K562 (cell line): ENCODE results near the gene SAP130. TPM values are rescaled to one million over a fixed set of nuclear protein-coding genes. Genes with fewer than 3 reads are reported as not detected.

Experiments
- ATAC-seq: fragments of 200-7000 bp; cut with Tn5 transposase; 3 replicates; pipeline ENCODE4 v1.9.1; 2020; ENCODE audit warnings: moderate library complexity
- BruUV-seq: library from RNA; stranded (reverse); fragments of 400-500 nt; replicated peaks from 2 replicates; lab custom pipeline; 2021; lab: Mats Ljungman, UMichigan
- CTCF ChIA-PET: fragments of 300-600 bp; formaldehyde crosslinking; extraction: SDS; loops from one replicate; lab custom pipeline; 2021; ENCODE audit warnings: low intra/inter-chr PET ratio; lab: Yijun Ruan, JAX
- POLR2A ChIA-PET: fragments of 300-600, 350-650 bp; sonication (Branson Sonifier 250); formaldehyde crosslinking; extraction: SDS; loops from one replicate; lab custom pipeline; 2021; ENCODE audit warnings: antibody characterized with exemption, inconsistent platforms; lab: Yijun Ruan, JAX
- DNase-seq, 4 experiments: peaks; one replicate each; pipeline versions ENCODE4 v3.0.0 to v3.0.0-alpha.2; 2011 to 2018; ENCODE audit warnings: low spot score in 3 of 4, mixed read lengths in 3 of 4; ENCODE audit errors: extremely low read depth in 1 of 4
- FAIRE-seq: peaks from 2 replicates; lab custom pipeline; 2011; peaks lifted over from hg19 to GRCh38; lab: Jason Lieb, UNC
- H2AFZ ChIP-seq: 2 replicates; pipeline ENCODE4 v1.6.0; 2011; ENCODE audit warnings: low read depth, low read length, control low read depth, inconsistent platforms
- H3K27ac ChIP-seq: fragments of 200-600 bp; 3 replicates; pipeline ENCODE4 v1.8.0; 2011; ENCODE audit warnings: low read depth, mild to moderate bottlenecking, control low read depth, inconsistent platforms, low read length, moderate library complexity, mixed read lengths; ENCODE audit errors: extremely low read depth
- H3K27me3 ChIP-seq, 2 experiments: fragments of 300-600 bp in 1 of 2; 2 replicates in 1 of 2; 3 replicates in 1 of 2; pipeline versions ENCODE4 v1.6.0 to v1.8.0; 2011; ENCODE audit warnings: inconsistent platforms in 2 of 2, low read length in 2 of 2, mild to moderate bottlenecking in 1 of 2, mixed read lengths in 1 of 2, moderate library complexity in 1 of 2; ENCODE audit not compliant: control insufficient read depth in 2 of 2, insufficient read depth in 2 of 2
- H3K36me3 ChIP-seq: fragments of 300-600 bp; 3 replicates; pipeline ENCODE4 v1.8.0; 2011; ENCODE audit warnings: mild to moderate bottlenecking, low read length, inconsistent platforms; ENCODE audit not compliant: control insufficient read depth, insufficient read depth
- H3K4me1 ChIP-seq, 2 experiments: fragments of 200-600 bp in 1 of 2; replicated peaks in 1 of 2; 2 replicates in 1 of 2; 3 replicates in 1 of 2; pipeline versions ENCODE4 v1.5.1 to v1.8.0; 2011; ENCODE audit warnings: inconsistent platforms in 2 of 2, low read length in 2 of 2, mild to moderate bottlenecking in 1 of 2, mixed read lengths in 1 of 2, moderate library complexity in 1 of 2; ENCODE audit not compliant: control insufficient read depth in 2 of 2, insufficient read depth in 2 of 2
- H3K4me2 ChIP-seq: 2 replicates; pipeline ENCODE4 v1.6.1; 2011; ENCODE audit warnings: low read length, control low read depth, inconsistent platforms, mixed read lengths; ENCODE audit not compliant: insufficient read depth
- H3K4me3 ChIP-seq: fragments of 200-600 bp; sonication (generic), shearing (Covaris generic); 2 replicates; pipeline ENCODE4 v1.5.1; 2016; ENCODE audit warnings: control low read depth, inconsistent platforms
- H3K79me2 ChIP-seq: fragments of 200-600 bp; 3 replicates; pipeline ENCODE4 v1.8.0; 2011; ENCODE audit warnings: low read length, inconsistent platforms; ENCODE audit not compliant: control insufficient read depth, insufficient read depth
- H3K9ac ChIP-seq, 2 experiments: 2 replicates each; pipeline versions ENCODE4 v1.6.0 to v1.6.1; 2011; ENCODE audit warnings: low read depth in 2 of 2, low read length in 2 of 2, control low read depth in 1 of 2, inconsistent platforms in 1 of 2, mild to moderate bottlenecking in 1 of 2, mixed read lengths in 1 of 2; ENCODE audit not compliant: insufficient read depth in 1 of 2
- H3K9me1 ChIP-seq: one replicate; pipeline ENCODE4 v1.6.0; 2011; ENCODE audit warnings: inconsistent platforms, mild to moderate bottlenecking, low read length, moderate library complexity; ENCODE audit not compliant: control insufficient read depth, insufficient read depth
- H3K9me3 ChIP-seq: replicated peaks from 2 replicates; pipeline ENCODE4 v1.5.1; 2011; ENCODE audit warnings: low read depth, low read length, inconsistent platforms; ENCODE audit not compliant: control insufficient read depth, insufficient read depth
- H4K20me1 ChIP-seq: replicated peaks from 2 replicates; pipeline ENCODE4 v1.6.1; 2011; ENCODE audit warnings: low read length, inconsistent platforms, mixed read lengths; ENCODE audit not compliant: control insufficient read depth, insufficient read depth
- HIVEP1 ChIP-seq: fragments of 250-450 bp; sonication (Bioruptor Pico); IDR thresholded peaks from 2 replicates; pipeline ENCODE4 v1.4.0; 2020; ENCODE audit warnings: mild to moderate bottlenecking
- HNRNPL ChIP-seq: fragments of 200-400 bp; formaldehyde crosslinking; IDR thresholded peaks from 2 replicates; pipeline ENCODE4 v1.6.1; 2017; ENCODE audit warnings: low read depth, mild to moderate bottlenecking, low read length
- NFRKB ChIP-seq: fragments of 450-650 bp; IDR thresholded peaks from 2 replicates; pipeline ENCODE4 v1.6.1; 2016; ENCODE audit warnings: low read depth
- NFXL1 ChIP-seq: fragments of 450-650 bp; formaldehyde crosslinking; IDR thresholded peaks from 2 replicates; pipeline ENCODE4 v1.4.0; 2021; ENCODE audit warnings: mild to moderate bottlenecking
- PHTF2 ChIP-seq: fragments of 250-450 bp; sonication (Bioruptor Pico); IDR thresholded peaks from 2 replicates; pipeline ENCODE4 v1.5.0; 2021; ENCODE audit warnings: mild to moderate bottlenecking
- TAF9B ChIP-seq: fragments of 450-650 bp; IDR thresholded peaks from 2 replicates; pipeline ENCODE4 v1.6.1; 2018; ENCODE audit warnings: mild to moderate bottlenecking; ENCODE audit not compliant: partially characterized antibody
- XRCC4 ChIP-seq: IDR thresholded peaks from one replicate; pipeline ENCODE4 v1.6.1; 2011; ENCODE audit not compliant: insufficient read depth, insufficient read length; ENCODE audit errors: extremely low read depth
- YY1 ChIP-seq, 3 experiments: IDR thresholded peaks; 2 replicates each; pipeline ENCODE4 v1.6.1; 2011; ENCODE audit warnings: low read length in 2 of 3, mild to moderate bottlenecking in 2 of 3, moderate library complexity in 2 of 3, borderline replicate concordance in 1 of 3, control low read depth in 1 of 3, low read depth in 1 of 3; ENCODE audit not compliant: insufficient read depth in 3 of 3, insufficient replicate concordance in 2 of 3, control insufficient read depth in 1 of 3, insufficient read length in 1 of 3; ENCODE audit errors: extremely low read depth in 1 of 3
- ZNF124 ChIP-seq: sonication (generic); formaldehyde crosslinking; IDR thresholded peaks from 2 replicates; pipeline ENCODE4 v1.8.1; 2022; ENCODE audit warnings: missing genetic modification reagents
- ZNF41 ChIP-seq: fragments of 250-450 bp; sonication (Bioruptor Pico); conservative IDR thresholded peaks from 2 replicates; pipeline ENCODE4 v1.4.0; 2020; ENCODE audit warnings: mild to moderate bottlenecking
- WGBS: fragments of 100-300 bp; shearing (Covaris generic); methylation state at CpG from one replicate; pipeline ENCODE4 v1.1.6; 2016; ENCODE audit warnings: low coverage, mixed read lengths; ENCODE audit not compliant: insufficient coverage; ENCODE audit errors: missing lambda C conversion rate; 5-methylcytosine and 5-hydroxymethylcytosine counted together
- in situ Hi-C: fragments of 300-500 bp; cut with MboI; formaldehyde crosslinking; loops from 4 replicates; pipeline ENCODE4 v1.15.0; 2018; ENCODE audit warnings: inconsistent platforms, mixed read lengths
- intact Hi-C: fragments of 100-400 bp; cut with micrococcal nuclease; formaldehyde crosslinking; loops from 2 replicates; pipeline ENCODE4 v1.14.2; 2022
- polyA plus RNA-seq, 8 experiments: library from polyadenylated mRNA; depleted of rRNA in 4 of 8; stranded (reverse) in 5 of 8; unstranded in 3 of 8; fragments of >200 nt; fragmentation: Nextera tagmentation in 2 of 8; fragmentation: Illumina TruSeq in 1 of 8; extraction: Ambion mirVana in 2 of 8; extraction: Trizol in 1 of 8; gene quantifications; 2 replicates each; pipeline versions ENCODE4 v1.2.1 to v1.2.3, GENCODE V29; 2011 to 2014; ENCODE audit warnings: inconsistent platforms in 1 of 8, missing spikeins in 1 of 8
- total RNA-seq, 7 experiments: library from RNA; depleted of rRNA in 6 of 7; stranded (reverse); fragments of >200 nt in 6 of 7; fragmentation: Illumina TruSeq in 2 of 7; extraction: Trizol in 2 of 7; gene quantifications; 2 replicates each; pipeline versions ENCODE4 v1.2.1 to v1.2.3, GENCODE V29; 2011 to 2021; ENCODE audit warnings: low replicate concordance in 1 of 7
- TF ChIP-seq, protein P1 (sequence below), 2 experiments: fragments of 450-650 bp; IDR thresholded peaks; 2 replicates each; pipeline ENCODE4 v1.6.1; 2016
- TF ChIP-seq, protein P2 (sequence below): fragments of 450-650 bp; conservative IDR thresholded peaks from 2 replicates; pipeline ENCODE4 v1.6.1; 2016; ENCODE audit warnings: missing genetic modification characterization, low read depth, mild to moderate bottlenecking, missing compliant biosample characterization, moderate library complexity
- TF ChIP-seq, protein P3 (sequence below): fragments of 450-650 bp; formaldehyde crosslinking; IDR thresholded peaks from 2 replicates; pipeline ENCODE4 v1.4.0; 2022; ENCODE audit warnings: mild to moderate bottlenecking, moderate library complexity
- TF ChIP-seq, protein P4 (sequence below): sonication (generic); IDR thresholded peaks from 2 replicates; pipeline ENCODE4 v1.6.1; 2016
- TF ChIP-seq, protein P5 (sequence below): fragments of 250-450 bp; sonication (Bioruptor Pico); IDR thresholded peaks from 2 replicates; pipeline ENCODE4 v1.8.0; 2022; ENCODE audit warnings: moderate library complexity, mild to moderate bottlenecking, inconsistent platforms

Gene SAP130
- total and polyA plus RNA-seq, 9 of the 15 experiments (the other 6 are each of a cell fraction or from before 2014, with no cell fraction given), result 4.5 to 33.4 (median 7.4) TPM

DNA sequence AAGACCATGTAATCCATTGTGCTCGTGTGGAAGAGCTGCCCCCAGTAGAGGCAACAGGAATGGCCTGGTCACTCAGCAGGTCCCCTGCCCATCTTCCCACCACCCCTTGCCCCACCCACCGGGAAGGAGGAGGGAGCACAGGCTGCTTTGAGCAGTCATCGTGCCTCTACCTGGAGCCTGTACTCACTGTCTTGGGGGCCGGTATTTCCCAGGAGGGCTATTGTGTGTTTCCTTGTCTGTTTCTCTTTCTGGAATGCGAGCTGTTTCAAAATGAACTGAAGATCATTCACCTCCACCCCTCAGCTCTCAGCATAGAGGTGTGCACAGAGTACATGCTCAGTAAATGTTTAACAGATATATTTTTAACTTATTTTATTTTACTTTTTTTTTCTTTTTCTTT, 134.4 kb downstream of the SAP130 start:
- peak; percentile 42 for ATAC-seq
- H3K4me2 ChIP-seq, result no peak overlapping the region
- ChIA-PET CTCF (no interaction called here), POLR2A (interaction anchor here (0.6 to 1.1 kb wide), 3 partner anchors 9 to 81 kb away, joined by 3 read pairs; no protein-coding TSS in a partner anchor)
- no peak for DNase-seq
- peaks cover 3 to 6% of the 10 kb centered on the region in 2 experiments; a peak in 3 of 5 replicates for H3K4me1 ChIP-seq
- H2AFZ ChIP-seq, result peak overlapping the region; percentile 74
- intact Hi-C loops (no loop called here), in situ Hi-C loops (no loop called here)
- BruUV-seq, result no TSS peak
- H3K9me3 ChIP-seq, result no peaks in the 10 kb centered on the region
- no peaks in the 10 kb centered on the region for H3K27me3 ChIP-seq
- no peaks in the 10 kb centered on the region for H3K36me3 ChIP-seq
- no peak overlapping the region for H3K4me3 ChIP-seq
- no peaks in the 10 kb centered on the region for H4K20me1 ChIP-seq
- H3K27ac ChIP-seq, result no peak overlapping the region
- no peaks in the 10 kb centered on the region for H3K9me1 ChIP-seq
- H3K79me2 ChIP-seq, result no peaks in the 10 kb centered on the region
- H3K9ac ChIP-seq, result 0 out of 4 replicates have a peak overlapping the region, but pooled peaks of 1 of the 2 experiments have one; percentile 10
- WGBS, result 36% methylated on average over 5 of the region's 5 CpGs
- FAIRE-seq, result no peak
- TF ChIP-seq PHTF2 (CRISPR knock-in tag) (no peak), ZNF124 (no peak), HIVEP1 (CRISPR knock-in tag) (no peak), NFXL1 (no peak), XRCC4 (no peak), YY1 (IDR thresholded peaks at IDR 0.05; ENCODE audit: borderline replicate concordance in 1 of 3, control insufficient read depth in 1 of 3, extremely low read depth in 1 of 3, insufficient read depth in 3 of 3, insufficient read length in 1 of 3, insufficient replicate concordance in 2 of 3, low read depth in 1 of 3, low read length in 2 of 3) (no peak), TAF9B (no peak), HNRNPL (no peak), ZNF41 (CRISPR knock-in tag) (no peak), NFRKB (no peak)
- TF ChIP-seq, protein P1, sequence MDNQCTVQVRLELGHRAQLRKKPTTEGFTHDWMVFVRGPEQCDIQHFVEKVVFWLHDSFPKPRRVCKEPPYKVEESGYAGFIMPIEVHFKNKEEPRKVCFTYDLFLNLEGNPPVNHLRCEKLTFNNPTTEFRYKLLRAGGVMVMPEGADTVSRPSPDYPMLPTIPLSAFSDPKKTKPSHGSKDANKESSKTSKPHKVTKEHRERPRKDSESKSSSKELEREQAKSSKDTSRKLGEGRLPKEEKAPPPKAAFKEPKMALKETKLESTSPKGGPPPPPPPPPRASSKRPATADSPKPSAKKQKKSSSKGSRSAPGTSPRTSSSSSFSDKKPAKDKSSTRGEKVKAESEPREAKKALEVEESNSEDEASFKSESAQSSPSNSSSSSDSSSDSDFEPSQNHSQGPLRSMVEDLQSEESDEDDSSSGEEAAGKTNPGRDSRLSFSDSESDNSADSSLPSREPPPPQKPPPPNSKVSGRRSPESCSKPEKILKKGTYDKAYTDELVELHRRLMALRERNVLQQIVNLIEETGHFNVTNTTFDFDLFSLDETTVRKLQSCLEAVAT (IDR thresholded peaks at IDR 0.05), result no peak
- TF ChIP-seq, protein P2, sequence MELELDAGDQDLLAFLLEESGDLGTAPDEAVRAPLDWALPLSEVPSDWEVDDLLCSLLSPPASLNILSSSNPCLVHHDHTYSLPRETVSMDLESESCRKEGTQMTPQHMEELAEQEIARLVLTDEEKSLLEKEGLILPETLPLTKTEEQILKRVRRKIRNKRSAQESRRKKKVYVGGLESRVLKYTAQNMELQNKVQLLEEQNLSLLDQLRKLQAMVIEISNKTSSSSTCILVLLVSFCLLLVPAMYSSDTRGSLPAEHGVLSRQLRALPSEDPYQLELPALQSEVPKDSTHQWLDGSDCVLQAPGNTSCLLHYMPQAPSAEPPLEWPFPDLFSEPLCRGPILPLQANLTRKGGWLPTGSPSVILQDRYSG (tag), result no peak
- TF ChIP-seq, protein P3, sequence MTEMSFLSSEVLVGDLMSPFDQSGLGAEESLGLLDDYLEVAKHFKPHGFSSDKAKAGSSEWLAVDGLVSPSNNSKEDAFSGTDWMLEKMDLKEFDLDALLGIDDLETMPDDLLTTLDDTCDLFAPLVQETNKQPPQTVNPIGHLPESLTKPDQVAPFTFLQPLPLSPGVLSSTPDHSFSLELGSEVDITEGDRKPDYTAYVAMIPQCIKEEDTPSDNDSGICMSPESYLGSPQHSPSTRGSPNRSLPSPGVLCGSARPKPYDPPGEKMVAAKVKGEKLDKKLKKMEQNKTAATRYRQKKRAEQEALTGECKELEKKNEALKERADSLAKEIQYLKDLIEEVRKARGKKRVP (CRISPR knock-in tag), result no peak
- TF ChIP-seq, protein P4, sequence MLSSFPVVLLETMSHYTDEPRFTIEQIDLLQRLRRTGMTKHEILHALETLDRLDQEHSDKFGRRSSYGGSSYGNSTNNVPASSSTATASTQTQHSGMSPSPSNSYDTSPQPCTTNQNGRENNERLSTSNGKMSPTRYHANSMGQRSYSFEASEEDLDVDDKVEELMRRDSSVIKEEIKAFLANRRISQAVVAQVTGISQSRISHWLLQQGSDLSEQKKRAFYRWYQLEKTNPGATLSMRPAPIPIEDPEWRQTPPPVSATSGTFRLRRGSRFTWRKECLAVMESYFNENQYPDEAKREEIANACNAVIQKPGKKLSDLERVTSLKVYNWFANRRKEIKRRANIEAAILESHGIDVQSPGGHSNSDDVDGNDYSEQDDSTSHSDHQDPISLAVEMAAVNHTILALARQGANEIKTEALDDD, result no peak
- TF ChIP-seq, protein P5, sequence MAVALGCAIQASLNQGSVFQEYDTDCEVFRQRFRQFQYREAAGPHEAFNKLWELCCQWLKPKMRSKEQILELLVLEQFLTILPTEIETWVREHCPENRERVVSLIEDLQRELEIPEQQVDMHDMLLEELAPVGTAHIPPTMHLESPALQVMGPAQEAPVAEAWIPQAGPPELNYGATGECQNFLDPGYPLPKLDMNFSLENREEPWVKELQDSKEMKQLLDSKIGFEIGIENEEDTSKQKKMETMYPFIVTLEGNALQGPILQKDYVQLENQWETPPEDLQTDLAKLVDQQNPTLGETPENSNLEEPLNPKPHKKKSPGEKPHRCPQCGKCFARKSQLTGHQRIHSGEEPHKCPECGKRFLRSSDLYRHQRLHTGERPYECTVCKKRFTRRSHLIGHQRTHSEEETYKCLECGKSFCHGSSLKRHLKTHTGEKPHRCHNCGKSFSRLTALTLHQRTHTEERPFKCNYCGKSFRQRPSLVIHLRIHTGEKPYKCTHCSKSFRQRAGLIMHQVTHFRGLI (CRISPR knock-in tag), result no peak
